Lung (tissue), 12 donors: Measurements from ENCODE around the gene KRTAP9-4. TPM values are rescaled to one million over a fixed set of nuclear protein-coding genes. Genes with fewer than 3 reads are reported as not detected.
"Not testable (repeated sequence)": the region's sequence is repeated elsewhere in the genome, so short reads cannot be mapped to it uniquely, and the experiment has no call there.

Source experiments
- ATAC-seq: fragments of 200-7000 bp; cut with Tn5 transposase; one replicate; pipeline ENCODE4 v1.9.1; 2020; ENCODE audit warnings: moderate number of reproducible peaks; ENCODE audit not compliant: insufficient read depth, low FRiP score
- DNase-seq, 3 donors: peaks; one replicate each; pipeline ENCODE4 v3.0.0-alpha.2; 2013 to 2017
- H3K27ac ChIP-seq, 2 donors: one replicate each; pipeline ENCODE4 v1.5.1; 2013; ENCODE audit warnings: mild to moderate bottlenecking in 2 of 2, moderate library complexity in 2 of 2, control low read depth in 1 of 2, inconsistent platforms in 1 of 2, low read depth in 1 of 2, low read length in 1 of 2
- H3K27me3 ChIP-seq, 3 donors: one replicate each; pipeline ENCODE4 v1.5.1; 2013; ENCODE audit warnings: low read length in 2 of 3; ENCODE audit not compliant: control insufficient read depth in 3 of 3, insufficient read depth in 3 of 3
- H3K36me3 ChIP-seq, 4 donors: one replicate each; pipeline ENCODE4 v1.5.1; 2013; ENCODE audit warnings: low read length in 4 of 4, mild to moderate bottlenecking in 1 of 4, moderate library complexity in 1 of 4; ENCODE audit not compliant: control insufficient read depth in 4 of 4, insufficient read depth in 4 of 4
- H3K4me1 ChIP-seq, 5 donors: one replicate each; pipeline ENCODE4 v1.5.1; 2013; ENCODE audit warnings: low read length in 5 of 5, mild to moderate bottlenecking in 2 of 5, moderate library complexity in 1 of 5; ENCODE audit not compliant: control insufficient read depth in 5 of 5, insufficient read depth in 5 of 5
- H3K4me3 ChIP-seq: one replicate; pipeline ENCODE4 v1.5.1; 2013; ENCODE audit warnings: mild to moderate bottlenecking, control low read depth, moderate library complexity
- H3K9ac ChIP-seq, 2 donors: one replicate each; pipeline ENCODE4 v1.5.1; 2013; ENCODE audit warnings: low read length in 2 of 2, control low read depth in 1 of 2; ENCODE audit not compliant: insufficient read depth in 1 of 2
- H3K9me3 ChIP-seq, 4 donors: one replicate each; pipeline ENCODE4 v1.5.1; 2013; ENCODE audit warnings: low read length in 3 of 4, mild to moderate bottlenecking in 1 of 4, moderate library complexity in 1 of 4; ENCODE audit not compliant: control insufficient read depth in 4 of 4, insufficient read depth in 3 of 4
- WGBS, 2 donors: extraction: QIAGEN DNeasy Blood & Tissue Kit; methylation state at CpG; one replicate each; pipeline ENCODE4 v1.1.7; 2013; 5-methylcytosine and 5-hydroxymethylcytosine counted together
- polyA plus RNA-seq, 2 donors: library from polyadenylated mRNA; stranded (reverse); fragments of 200-250 nt; gene quantifications; one replicate each; pipeline ENCODE4 v1.2.1, GENCODE V29; 2013
- total RNA-seq, 2 donors: library from RNA; depleted of rRNA in 1 of 2; stranded (reverse); fragments of >200 nt in 1 of 2; gene quantifications; one replicate each; pipeline ENCODE4 v1.2.1, GENCODE V29; 2014 to 2021
- TF ChIP-seq, protein P1 (sequence below): IDR thresholded peaks from 2 replicates; pipeline ENCODE4 v1.5.1; 2012; ENCODE audit warnings: mild to moderate bottlenecking; ENCODE audit errors: control extremely low read depth, extremely low read depth
- donor health status: control.
- donor health status: control.
- donor health status: Bipolar disorder and iron deficiency.
- donor health status: healthy.
- donor health status: DM: yes; HTN: yes; CAD: no.

KRTAP9-4 gene
- total and polyA plus RNA-seq, 4 donors, result not detected

DNA sequence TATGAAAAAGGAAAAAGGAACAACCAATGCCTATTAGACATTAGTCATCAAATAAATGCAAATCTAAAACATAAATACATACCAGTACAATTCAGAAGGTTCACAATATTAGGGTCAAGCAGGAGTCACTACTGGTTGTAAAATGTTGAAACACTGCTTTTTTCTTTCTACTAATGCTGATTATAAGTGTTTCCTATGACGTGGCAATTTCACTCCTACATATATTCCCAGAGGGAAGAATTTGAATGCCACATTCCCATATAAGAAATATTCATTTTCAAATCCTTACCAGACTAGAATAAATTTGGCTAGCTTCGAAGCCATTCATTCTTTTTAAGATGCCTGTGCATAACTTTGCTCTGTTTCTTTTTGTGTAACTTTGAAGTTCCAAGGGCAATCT, 25.7 kb upstream of the KRTAP9-4 start:
- Histone ChIP-seq H3K9ac (no peak overlapping the region), H3K36me3 (no peaks in the 10 kb centered on the region), H3K27me3 (peaks cover 0 to 5% (median 0%) of the 10 kb centered on the region in 3 donors), H3K4me1 (no peaks in the 10 kb centered on the region), H3K27ac (no peak overlapping the region), H3K4me3 (no peak overlapping the region), H3K9me3 (peaks cover 0 to 4% (median 0%) of the 10 kb centered on the region in 4 donors)
- TF ChIP-seq, protein P1, sequence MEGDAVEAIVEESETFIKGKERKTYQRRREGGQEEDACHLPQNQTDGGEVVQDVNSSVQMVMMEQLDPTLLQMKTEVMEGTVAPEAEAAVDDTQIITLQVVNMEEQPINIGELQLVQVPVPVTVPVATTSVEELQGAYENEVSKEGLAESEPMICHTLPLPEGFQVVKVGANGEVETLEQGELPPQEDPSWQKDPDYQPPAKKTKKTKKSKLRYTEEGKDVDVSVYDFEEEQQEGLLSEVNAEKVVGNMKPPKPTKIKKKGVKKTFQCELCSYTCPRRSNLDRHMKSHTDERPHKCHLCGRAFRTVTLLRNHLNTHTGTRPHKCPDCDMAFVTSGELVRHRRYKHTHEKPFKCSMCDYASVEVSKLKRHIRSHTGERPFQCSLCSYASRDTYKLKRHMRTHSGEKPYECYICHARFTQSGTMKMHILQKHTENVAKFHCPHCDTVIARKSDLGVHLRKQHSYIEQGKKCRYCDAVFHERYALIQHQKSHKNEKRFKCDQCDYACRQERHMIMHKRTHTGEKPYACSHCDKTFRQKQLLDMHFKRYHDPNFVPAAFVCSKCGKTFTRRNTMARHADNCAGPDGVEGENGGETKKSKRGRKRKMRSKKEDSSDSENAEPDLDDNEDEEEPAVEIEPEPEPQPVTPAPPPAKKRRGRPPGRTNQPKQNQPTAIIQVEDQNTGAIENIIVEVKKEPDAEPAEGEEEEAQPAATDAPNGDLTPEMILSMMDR, result no peak
- ATAC-seq (no peak), DNase-seq (no peak)
- WGBS, 2 donors, result 54 to 80% methylated on average over 2 of the region's 2 CpGs

DNA sequence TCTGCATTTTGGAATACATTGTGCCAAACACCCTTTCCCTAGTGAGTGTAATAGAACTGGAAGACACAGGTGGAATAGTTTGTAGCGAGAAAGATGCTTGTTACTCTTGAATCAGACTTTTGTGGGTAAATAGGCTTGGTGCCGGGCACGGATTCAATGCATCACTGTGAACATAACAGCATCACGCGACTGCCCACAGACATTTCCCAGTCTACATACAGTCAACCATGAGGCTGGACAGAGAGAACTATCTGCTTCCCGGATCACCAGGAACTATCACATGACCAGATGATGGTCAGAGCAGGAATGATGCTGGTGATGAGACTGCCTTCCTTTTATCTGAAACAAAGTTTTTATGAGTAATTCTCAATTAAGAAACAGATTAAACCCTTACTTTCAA, 23.4 kb upstream of the KRTAP9-4 start:
- no peak overlapping the region for H3K9ac ChIP-seq
- DNase-seq (no peak), ATAC-seq (no peak)
- TF ChIP-seq, protein P1, result no peak
- H3K4me3 ChIP-seq, result no peak overlapping the region
- no peak overlapping the region for H3K27ac ChIP-seq
- no peaks in the 10 kb centered on the region for H3K4me1 ChIP-seq
- H3K36me3 ChIP-seq, result no peaks in the 10 kb centered on the region
- peaks cover 0 to 2% (median 0%) of the 10 kb centered on the region in 4 donors for H3K9me3 ChIP-seq
- H3K27me3 ChIP-seq, result peaks cover 0 to 10% (median 0%) of the 10 kb centered on the region in 3 donors
- 87 to 94% methylated on average over 6 of the region's 6 CpGs for WGBS, 2 donors

DNA sequence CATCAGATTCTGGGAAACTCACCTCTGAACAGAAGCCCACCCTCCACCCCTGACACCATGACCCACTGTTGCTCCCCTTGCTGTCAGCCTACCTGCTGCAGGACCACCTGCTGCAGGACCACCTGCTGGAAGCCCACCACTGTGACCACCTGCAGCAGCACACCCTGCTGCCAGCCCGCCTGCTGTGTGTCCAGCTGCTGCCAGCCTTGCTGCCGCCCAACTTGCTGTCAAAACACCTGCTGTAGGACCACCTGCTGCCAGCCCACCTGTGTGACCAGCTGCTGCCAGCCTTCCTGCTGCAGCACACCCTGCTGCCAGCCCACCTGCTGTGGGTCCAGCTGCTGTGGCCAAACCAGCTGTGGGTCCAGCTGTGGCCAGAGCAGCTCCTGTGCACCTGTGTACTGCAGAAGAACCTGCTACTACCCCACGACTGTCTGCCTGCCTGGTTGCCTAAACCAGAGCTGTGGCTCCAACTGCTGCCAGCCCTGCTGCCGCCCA, 22.8 kb upstream of the KRTAP9-4 start, which contains the start of gene KRTAP9-2:
TSS of gene KRTAP9-2 (plus strand) at position 51 of the 498 bp plus-strand sequence. CDS start at position 58, 7 bp downstream.
- not testable (repeated sequence) for H3K27ac ChIP-seq, H3K36me3 ChIP-seq, H3K4me3 ChIP-seq, H3K4me1 ChIP-seq, H3K9ac ChIP-seq, H3K9me3 ChIP-seq, DNase-seq, H3K27me3 ChIP-seq, ATAC-seq
- 63 to 92% methylated on average over 2 to 3 of the region's 4 CpGs for WGBS, 2 donors

DNA sequence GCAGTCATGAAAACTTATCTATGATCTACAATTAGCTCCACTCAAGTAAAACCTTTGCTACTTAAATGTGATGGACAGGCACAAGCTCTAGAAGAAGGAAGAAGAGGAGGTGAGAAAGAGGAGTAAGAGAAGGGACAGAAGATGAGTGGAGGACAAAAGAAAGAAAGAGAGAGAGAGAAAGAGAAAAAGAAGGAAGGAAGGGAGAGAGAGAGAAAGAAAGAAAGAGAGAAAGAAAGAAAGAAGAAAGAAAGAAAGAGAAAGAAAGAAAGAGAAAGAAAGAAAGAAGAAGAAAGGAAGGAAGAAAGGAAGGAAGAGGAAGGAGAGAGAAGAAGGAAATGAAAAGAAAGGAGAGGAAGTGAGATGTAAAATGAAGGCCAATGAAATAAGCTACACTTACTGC, 19.4 kb upstream of the KRTAP9-4 start:
- ATAC-seq (no peak), DNase-seq (no peak)
- Histone ChIP-seq H3K27ac (no peak overlapping the region), H3K9ac (no peak overlapping the region), H3K4me3 (no peak overlapping the region), H3K27me3 (peaks cover 0 to 10% (median 0%) of the 10 kb centered on the region in 3 donors), H3K36me3 (no peaks in the 10 kb centered on the region), H3K4me1 (no peaks in the 10 kb centered on the region), H3K9me3 (peaks cover 0 to 2% (median 0%) of the 10 kb centered on the region in 4 donors)
- TF ChIP-seq, protein P1, result no peak
